ENCODE measurements around the gene ALOX5AP.

Gene ALOX5AP

GRCh38 chr13:30735025-30735871 is at the start of gene ALOX5AP:
TSS of gene ALOX5AP (plus strand) at chr13:30735543. CDS start at chr13:30735606, 63 bp downstream.
- ATAC-seq = peak; percentile 34
- peak within 1 kb of the TSS; percentile 90 for H3K4me3 Mint-ChIP-seq
- H3K27ac Mint-ChIP-seq = peak within 1 kb of the TSS; percentile 94
- peaks cover 63% of the 10 kb centered on the region for H3K4me1 Mint-ChIP-seq
- no peaks in the 10 kb centered on the region for H3K36me3 Mint-ChIP-seq (ENCODE audit: low read depth)
- H3K9me3 Mint-ChIP-seq = no peaks in the 10 kb centered on the region
- H3K27me3 Mint-ChIP-seq = peaks cover 2% of the 10 kb centered on the region
- peak; percentile 34 for DNase-seq

DNA sequence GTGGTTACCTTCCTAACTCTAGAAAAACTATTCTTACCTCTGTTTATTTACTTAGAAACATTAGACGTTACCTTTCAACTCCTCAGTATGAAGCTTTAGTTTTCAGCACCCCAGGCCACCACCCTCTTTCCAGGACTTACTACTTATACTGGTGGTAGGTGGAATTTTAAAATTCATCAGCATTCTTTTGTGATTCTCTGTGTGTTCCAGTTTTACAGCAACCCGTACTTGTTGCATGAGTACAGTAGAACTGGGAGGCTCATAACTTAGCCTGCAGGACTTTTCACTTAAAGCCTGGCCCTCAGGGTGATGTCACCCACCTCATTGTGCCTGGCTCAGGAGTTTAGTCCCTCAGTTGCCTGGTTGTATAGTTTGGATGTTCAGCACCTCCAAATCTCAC is 49.4 kb upstream of the ALOX5AP start:
- Mint-ChIP-seq H3K27ac (no peak overlapping the region), H3K4me3 (no peak overlapping the region), H3K36me3 (ENCODE audit: low read depth) (no peaks in the 10 kb centered on the region), H3K4me1 (peaks cover 9% of the 10 kb centered on the region), H3K27me3 (no peaks in the 10 kb centered on the region), H3K9me3 (peaks cover 4% of the 10 kb centered on the region)
- DNase-seq (no peak), ATAC-seq (no peak)

- no peak for ATAC-seq
- Mint-ChIP-seq H3K4me3 (no peak overlapping the region), H3K27me3 (no peaks in the 10 kb centered on the region), H3K27ac (no peak overlapping the region), H3K36me3 (ENCODE audit: low read depth) (no peaks in the 10 kb centered on the region), H3K9me3 (peaks cover 4% of the 10 kb centered on the region), H3K4me1 (peaks cover 9% of the 10 kb centered on the region)
- DNase-seq = no peak
Measured at GRCh38 chr13:30687601-30688000, 47.7 kb upstream of the ALOX5AP start.

DNA sequence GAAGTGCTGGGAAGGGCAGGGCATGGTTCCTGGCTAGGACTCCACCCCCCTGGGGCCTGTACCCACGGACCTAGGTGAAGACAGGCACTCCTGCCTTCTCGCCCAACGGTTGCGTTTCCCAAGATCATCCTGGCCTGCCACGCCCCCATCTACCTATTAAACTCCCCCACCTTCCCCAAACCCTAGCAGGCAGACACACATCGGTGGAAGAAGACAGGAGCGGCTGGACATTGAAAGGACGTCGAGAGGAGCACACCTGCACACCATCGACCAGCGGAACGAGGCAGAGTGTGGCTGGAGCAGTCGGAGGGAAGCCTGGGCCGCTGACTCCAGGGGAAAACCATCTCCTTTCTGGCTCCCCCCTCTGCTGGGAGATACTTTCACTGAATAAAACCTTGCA is 45.6 kb upstream of the ALOX5AP start:
- ATAC-seq (no peak), DNase-seq (no peak)
- Mint-ChIP-seq H3K9me3 (peaks cover 4% of the 10 kb centered on the region), H3K36me3 (ENCODE audit: low read depth) (no peaks in the 10 kb centered on the region), H3K4me1 (peaks cover 9% of the 10 kb centered on the region), H3K27ac (no peak overlapping the region), H3K27me3 (peaks cover 2% of the 10 kb centered on the region), H3K4me3 (peak overlapping the region; percentile 51)

DNA sequence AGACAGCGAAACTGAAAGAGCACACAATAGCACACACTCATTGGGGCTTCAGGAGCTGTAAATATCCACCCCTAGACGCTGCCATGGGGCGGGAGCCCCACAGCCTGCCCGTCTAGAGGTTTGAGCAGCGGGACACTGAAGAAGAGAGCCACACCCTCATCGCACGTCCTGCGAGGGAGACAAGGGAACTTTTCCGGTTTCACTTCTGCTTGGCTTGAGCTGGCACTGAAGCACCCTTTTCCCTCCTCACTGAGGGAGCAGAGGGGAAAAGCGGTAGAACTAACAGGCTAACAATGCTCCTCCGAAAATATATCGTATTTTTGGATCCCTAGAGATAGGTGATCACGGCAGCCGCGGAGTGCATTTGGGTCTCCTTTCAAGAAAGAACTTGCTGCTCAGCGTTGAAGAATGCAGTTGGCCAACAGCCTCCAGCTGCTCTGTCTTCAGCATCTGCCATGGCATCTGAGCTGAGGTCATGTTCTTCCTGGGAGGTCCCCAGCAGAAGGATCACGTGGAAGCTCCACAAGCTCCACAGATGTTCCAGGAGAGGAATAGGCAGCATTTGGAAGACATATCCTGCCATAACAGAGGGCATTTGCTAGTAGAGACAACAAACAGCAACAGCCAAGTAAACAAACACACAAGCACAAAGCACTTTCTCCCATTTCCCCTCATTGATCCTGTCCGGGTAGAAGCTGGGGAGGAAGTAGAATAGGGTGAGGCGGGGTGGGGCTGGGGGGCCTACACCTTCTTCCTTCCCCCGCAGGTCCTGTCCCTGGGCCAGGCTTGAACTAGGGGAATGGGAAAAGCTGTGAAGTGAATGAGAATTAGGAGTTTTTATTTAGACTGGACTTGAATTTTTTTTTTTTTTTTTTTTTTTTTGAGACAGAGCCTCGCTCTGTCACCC is 44.8 kb upstream of the ALOX5AP start:
- Mint-ChIP-seq H3K9me3 (peaks cover 4% of the 10 kb centered on the region), H3K27me3 (peaks cover 2% of the 10 kb centered on the region), H3K4me1 (peaks cover 11% of the 10 kb centered on the region), H3K27ac (peak overlapping the region; percentile 32), H3K36me3 (ENCODE audit: low read depth) (no peaks in the 10 kb centered on the region), H3K4me3 (peak overlapping the region; percentile 51)
- ATAC-seq (peak; percentile 54), DNase-seq (peak; percentile 23)

DNA sequence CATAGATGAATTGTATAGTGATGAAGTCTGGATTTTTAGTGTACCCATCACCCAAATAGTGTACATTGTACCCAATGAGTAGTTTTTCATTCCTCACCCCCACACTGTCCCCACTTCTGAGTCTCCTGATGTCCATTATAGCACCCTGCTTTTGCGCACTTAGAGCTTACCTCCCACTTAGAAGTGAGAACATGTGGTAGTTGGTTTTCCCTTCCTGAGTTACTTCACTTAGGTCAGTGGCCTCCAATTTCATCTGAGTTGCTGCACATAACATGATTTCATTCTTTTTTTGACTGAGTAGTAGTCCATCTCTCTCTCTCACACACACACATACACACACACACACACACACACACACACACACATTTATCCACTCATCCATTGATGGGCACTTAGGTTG is 43.2 kb upstream of the ALOX5AP start:
- DNase-seq (no peak), ATAC-seq (no peak)
- Mint-ChIP-seq H3K4me1 (peaks cover 27% of the 10 kb centered on the region), H3K9me3 (peaks cover 4% of the 10 kb centered on the region), H3K27me3 (peaks cover 6% of the 10 kb centered on the region), H3K27ac (no peak overlapping the region), H3K36me3 (ENCODE audit: low read depth) (no peaks in the 10 kb centered on the region), H3K4me3 (no peak overlapping the region)

DNA sequence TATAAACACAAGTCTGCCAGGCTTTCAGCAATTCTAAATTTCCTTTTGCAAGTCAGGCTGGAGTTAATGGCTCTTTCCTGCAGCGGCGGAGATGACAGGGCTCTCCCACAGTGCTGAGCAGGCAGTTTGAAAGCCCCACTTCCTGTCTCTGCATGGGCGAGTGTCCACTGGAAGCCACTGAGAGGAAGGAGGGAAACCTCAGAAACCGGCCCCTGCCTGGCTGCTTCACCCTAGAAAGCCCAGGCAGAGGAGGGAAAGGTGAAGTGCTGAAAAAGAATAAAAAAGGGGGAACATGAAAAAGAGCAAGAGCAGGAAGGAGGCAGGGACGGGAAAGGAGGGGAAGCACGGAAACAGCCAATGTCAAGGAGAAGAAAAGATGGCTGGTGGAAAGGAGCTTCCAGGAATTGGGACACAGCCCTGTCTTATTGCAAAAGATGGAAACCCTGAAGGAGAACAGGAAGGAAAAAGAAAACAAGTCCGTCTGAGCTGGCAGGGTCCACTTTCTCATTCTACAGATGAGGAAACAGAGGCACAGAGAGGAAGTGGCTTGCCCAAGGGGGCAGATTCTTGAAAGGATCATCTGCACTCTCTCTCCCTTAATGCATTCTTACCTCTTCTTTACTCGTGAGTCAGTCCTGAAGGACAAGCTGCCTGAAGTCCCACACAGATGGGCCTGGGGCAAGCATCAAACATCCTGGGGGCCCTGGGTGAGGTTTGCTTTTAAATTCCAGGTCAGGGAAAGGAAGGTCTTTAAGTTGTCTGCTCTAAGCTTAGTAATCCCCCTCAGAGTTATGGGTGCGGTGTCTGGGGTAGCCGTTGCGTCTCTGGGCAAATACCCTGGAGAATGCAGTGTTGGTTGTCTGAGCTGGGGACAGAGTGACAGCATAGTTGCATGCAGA is 38.8 kb upstream of the ALOX5AP start:
- Mint-ChIP-seq H3K27me3 (peaks cover 10% of the 10 kb centered on the region), H3K4me3 (peak overlapping the region; percentile 48), H3K4me1 (peaks cover 28% of the 10 kb centered on the region), H3K27ac (no peak overlapping the region), H3K36me3 (ENCODE audit: low read depth) (no peaks in the 10 kb centered on the region), H3K9me3 (no peaks in the 10 kb centered on the region)
- peak; percentile 68 for ATAC-seq
- DNase-seq = peak; percentile 22

- H3K27ac Mint-ChIP-seq = no peak overlapping the region
- no peak overlapping the region for H3K4me3 Mint-ChIP-seq
- no peaks in the 10 kb centered on the region for H3K36me3 Mint-ChIP-seq (ENCODE audit: low read depth)
- no peaks in the 10 kb centered on the region for H3K9me3 Mint-ChIP-seq
- H3K27me3 Mint-ChIP-seq = peaks cover 10% of the 10 kb centered on the region
- no peak for DNase-seq
- no peak for ATAC-seq
- H3K4me1 Mint-ChIP-seq = peaks cover 28% of the 10 kb centered on the region
Measured at GRCh38 chr13:30697177-30697953, 38.0 kb upstream of the ALOX5AP start.

- no peak overlapping the region for H3K4me3 Mint-ChIP-seq
- H3K36me3 Mint-ChIP-seq (ENCODE audit: low read depth) = no peaks in the 10 kb centered on the region
- H3K27ac Mint-ChIP-seq = no peak overlapping the region
- ATAC-seq = no peak
- peaks cover 10% of the 10 kb centered on the region for H3K27me3 Mint-ChIP-seq
- H3K4me1 Mint-ChIP-seq = peaks cover 28% of the 10 kb centered on the region
- no peak for DNase-seq
- H3K9me3 Mint-ChIP-seq = no peaks in the 10 kb centered on the region
Measured at GRCh38 chr13:30697996-30698401, 37.3 kb upstream of the ALOX5AP start.

DNA sequence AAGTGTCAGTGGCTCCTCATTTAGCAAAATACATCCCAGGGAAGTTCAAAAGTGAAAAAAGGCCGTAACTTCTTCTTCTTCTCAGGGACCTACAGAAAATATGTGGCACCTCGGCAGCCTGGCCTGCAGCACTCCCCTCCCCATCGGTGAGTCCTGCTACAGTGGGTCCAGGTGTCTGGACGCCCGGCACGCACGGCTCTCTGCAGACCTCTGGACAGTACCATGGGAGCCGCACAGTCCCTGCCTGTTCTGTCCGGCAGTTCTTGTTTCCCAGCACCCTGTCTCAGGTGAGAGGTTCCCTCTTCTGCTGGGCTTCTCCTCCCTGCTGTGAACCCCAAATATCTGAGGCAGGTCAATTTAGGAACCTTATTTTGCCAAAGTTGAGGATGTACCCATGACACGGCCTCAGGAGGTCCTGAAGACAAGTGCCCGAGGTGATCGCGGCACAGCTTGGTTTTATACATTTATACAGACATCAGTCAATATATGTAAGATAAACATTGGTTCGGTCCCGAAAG is 36.8 kb upstream of the ALOX5AP start:
- peaks cover 10% of the 10 kb centered on the region for H3K27me3 Mint-ChIP-seq
- H3K4me1 Mint-ChIP-seq = peaks cover 28% of the 10 kb centered on the region
- no peaks in the 10 kb centered on the region for H3K36me3 Mint-ChIP-seq (ENCODE audit: low read depth)
- DNase-seq = no peak
- H3K4me3 Mint-ChIP-seq = no peak overlapping the region
- no peak overlapping the region for H3K27ac Mint-ChIP-seq
- no peaks in the 10 kb centered on the region for H3K9me3 Mint-ChIP-seq
- ATAC-seq = no peak

GRCh38 chr13:30700364-30700763 is 35.0 kb upstream of the ALOX5AP start:
- no peak overlapping the region for H3K27ac Mint-ChIP-seq
- no peaks in the 10 kb centered on the region for H3K36me3 Mint-ChIP-seq (ENCODE audit: low read depth)
- H3K4me3 Mint-ChIP-seq = no peak overlapping the region
- ATAC-seq (peak; percentile 48), DNase-seq (no peak)
- peaks cover 28% of the 10 kb centered on the region for H3K4me1 Mint-ChIP-seq
- H3K9me3 Mint-ChIP-seq = no peaks in the 10 kb centered on the region
- H3K27me3 Mint-ChIP-seq = peaks cover 8% of the 10 kb centered on the region

- Mint-ChIP-seq H3K27me3 (peaks cover 4% of the 10 kb centered on the region), H3K4me1 (peaks cover 11% of the 10 kb centered on the region), H3K9me3 (no peaks in the 10 kb centered on the region), H3K4me3 (no peak overlapping the region), H3K36me3 (ENCODE audit: low read depth) (no peaks in the 10 kb centered on the region), H3K27ac (no peak overlapping the region)
- ATAC-seq = no peak
- no peak for DNase-seq
Measured at GRCh38 chr13:30702006-30702405, 33.3 kb upstream of the ALOX5AP start.

- peaks cover 7% of the 10 kb centered on the region for H3K4me1 Mint-ChIP-seq
- no peak overlapping the region for H3K4me3 Mint-ChIP-seq
- ATAC-seq (no peak), DNase-seq (no peak)
- no peak overlapping the region for H3K27ac Mint-ChIP-seq
- no peaks in the 10 kb centered on the region for H3K36me3 Mint-ChIP-seq (ENCODE audit: low read depth)
- no peaks in the 10 kb centered on the region for H3K9me3 Mint-ChIP-seq
- no peaks in the 10 kb centered on the region for H3K27me3 Mint-ChIP-seq
Measured at GRCh38 chr13:30704596-30704995, 30.7 kb upstream of the ALOX5AP start.

All from activated naive CD8-positive, alpha-beta T cell treated with anti-CD3 and anti-CD28 coated beads, Interleukin-2, amount 50 U/mL, for 24 hours (primary cell).